Neural crest cell (in vitro differentiated cells): ENCODE measurements around the gene GMDS. TPM values are rescaled to one million over a fixed set of nuclear protein-coding genes. Genes with fewer than 3 reads are reported as not detected.

Source experiments
- DNase-seq: peaks from one replicate; pipeline ENCODE4 v3.0.0; 2021; ENCODE audit warnings: low read depth, mixed read lengths, low spot score
- H3K27ac Mint-ChIP-seq: one replicate; pipeline ENCODE4 v1.8.0; 2021; ENCODE audit warnings: mild to moderate bottlenecking, mixed read lengths; ENCODE audit not compliant: unreplicated experiment
- H3K27me3 Mint-ChIP-seq: 2 replicates; pipeline ENCODE4 v1.8.0; 2021; ENCODE audit warnings: low read depth, mild to moderate bottlenecking, mixed read lengths
- H3K36me3 Mint-ChIP-seq: 2 replicates; pipeline ENCODE4 v1.8.0; 2021; ENCODE audit warnings: low read depth, mild to moderate bottlenecking, mixed read lengths
- H3K4me1 Mint-ChIP-seq: 2 replicates; pipeline ENCODE4 v1.8.0; 2021; ENCODE audit warnings: mixed read lengths
- H3K4me3 Mint-ChIP-seq: one replicate; pipeline ENCODE4 v1.8.0; 2021; ENCODE audit warnings: mild to moderate bottlenecking, mixed read lengths
- H3K9me3 Mint-ChIP-seq: 2 replicates; pipeline ENCODE4 v1.8.0; 2021; ENCODE audit warnings: mixed read lengths
- total RNA-seq: library from RNA; stranded (reverse); gene quantifications from 2 replicates; pipeline ENCODE4 v1.2.1, GENCODE V29; 2021
- TF ChIP-seq, protein P1 (sequence below): fragments of 200-600 bp; sonication (generic); conservative IDR thresholded peaks from 2 replicates; pipeline ENCODE4 v1.5.0; 2021; ENCODE audit warnings: antibody characterized with exemption, mild to moderate bottlenecking

The GMDS gene
- total RNA-seq, 1 donor from 2014 or later = 16.1 TPM

DNA sequence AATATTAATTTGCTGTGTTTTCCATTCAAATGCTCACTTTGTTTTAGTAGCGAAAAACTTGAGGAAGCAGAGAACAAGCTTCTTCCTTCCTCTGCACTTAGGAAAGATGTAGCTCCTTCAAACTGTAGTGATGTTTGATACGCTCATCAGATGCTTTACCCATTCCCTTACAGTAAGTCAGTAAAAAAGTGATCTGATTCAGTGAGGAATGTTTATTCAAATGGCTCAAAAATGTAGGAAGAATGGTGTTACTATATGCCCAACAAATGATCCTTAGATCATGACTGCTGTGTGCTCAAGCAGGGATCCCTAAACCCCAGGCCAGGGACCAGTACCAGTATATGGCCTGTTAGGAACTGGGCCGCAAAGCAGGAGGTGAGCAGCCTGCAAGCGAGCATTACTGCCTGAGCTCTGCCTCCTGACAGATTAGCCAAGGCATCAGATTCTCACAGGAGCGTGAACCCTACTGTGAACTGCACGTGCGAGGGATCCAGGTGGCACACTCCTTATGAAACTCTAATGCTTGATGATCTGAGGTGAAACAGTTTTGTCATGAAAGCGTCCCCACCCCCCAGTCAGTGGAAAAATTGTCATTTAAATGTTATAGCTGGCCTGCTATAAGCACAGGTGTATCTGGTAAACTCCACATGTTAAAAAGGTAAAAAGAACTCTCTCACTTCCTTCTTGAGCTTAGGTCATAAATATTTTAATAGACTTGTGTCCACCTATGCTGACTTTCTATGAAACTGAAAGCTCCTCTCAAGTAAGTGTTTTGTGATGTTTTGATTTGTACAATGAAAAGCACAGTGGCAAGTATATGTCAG lies 448.5 kb downstream of the GMDS start:
- no peak for DNase-seq
- Mint-ChIP-seq H3K27ac (no peak overlapping the region), H3K27me3 (no peaks in the 10 kb centered on the region), H3K4me1 (no peaks in the 10 kb centered on the region), H3K36me3 (no peaks in the 10 kb centered on the region), H3K9me3 (peaks cover 3% of the 10 kb centered on the region), H3K4me3 (no peak overlapping the region)
- TF ChIP-seq, protein P1, sequence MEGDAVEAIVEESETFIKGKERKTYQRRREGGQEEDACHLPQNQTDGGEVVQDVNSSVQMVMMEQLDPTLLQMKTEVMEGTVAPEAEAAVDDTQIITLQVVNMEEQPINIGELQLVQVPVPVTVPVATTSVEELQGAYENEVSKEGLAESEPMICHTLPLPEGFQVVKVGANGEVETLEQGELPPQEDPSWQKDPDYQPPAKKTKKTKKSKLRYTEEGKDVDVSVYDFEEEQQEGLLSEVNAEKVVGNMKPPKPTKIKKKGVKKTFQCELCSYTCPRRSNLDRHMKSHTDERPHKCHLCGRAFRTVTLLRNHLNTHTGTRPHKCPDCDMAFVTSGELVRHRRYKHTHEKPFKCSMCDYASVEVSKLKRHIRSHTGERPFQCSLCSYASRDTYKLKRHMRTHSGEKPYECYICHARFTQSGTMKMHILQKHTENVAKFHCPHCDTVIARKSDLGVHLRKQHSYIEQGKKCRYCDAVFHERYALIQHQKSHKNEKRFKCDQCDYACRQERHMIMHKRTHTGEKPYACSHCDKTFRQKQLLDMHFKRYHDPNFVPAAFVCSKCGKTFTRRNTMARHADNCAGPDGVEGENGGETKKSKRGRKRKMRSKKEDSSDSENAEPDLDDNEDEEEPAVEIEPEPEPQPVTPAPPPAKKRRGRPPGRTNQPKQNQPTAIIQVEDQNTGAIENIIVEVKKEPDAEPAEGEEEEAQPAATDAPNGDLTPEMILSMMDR = no peak

DNA sequence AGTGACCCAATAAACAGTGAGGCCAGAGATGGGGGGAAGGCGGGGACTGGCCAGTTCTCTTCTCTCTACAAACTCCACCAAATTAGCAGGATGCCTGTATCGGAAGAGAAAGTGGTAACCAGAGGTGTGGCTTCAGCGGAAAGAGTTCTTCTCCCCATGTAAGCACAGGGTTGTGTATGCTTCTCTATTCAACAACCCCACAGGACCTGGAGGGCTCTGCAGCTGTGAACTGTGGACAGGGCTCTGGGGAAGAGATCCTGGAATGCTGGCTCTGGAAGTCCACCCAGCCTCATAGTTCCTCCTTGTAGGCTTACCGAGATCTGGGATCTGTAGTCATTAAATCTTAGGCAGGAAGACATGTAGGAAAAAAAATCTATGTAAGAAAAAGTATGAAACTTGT lies 449.5 kb downstream of the GMDS start:
- Mint-ChIP-seq H3K9me3 (peaks cover 3% of the 10 kb centered on the region), H3K36me3 (no peaks in the 10 kb centered on the region), H3K27me3 (no peaks in the 10 kb centered on the region), H3K4me3 (no peak overlapping the region), H3K4me1 (no peaks in the 10 kb centered on the region), H3K27ac (no peak overlapping the region)
- TF ChIP-seq, protein P1 = no peak
- DNase-seq = no peak

DNA sequence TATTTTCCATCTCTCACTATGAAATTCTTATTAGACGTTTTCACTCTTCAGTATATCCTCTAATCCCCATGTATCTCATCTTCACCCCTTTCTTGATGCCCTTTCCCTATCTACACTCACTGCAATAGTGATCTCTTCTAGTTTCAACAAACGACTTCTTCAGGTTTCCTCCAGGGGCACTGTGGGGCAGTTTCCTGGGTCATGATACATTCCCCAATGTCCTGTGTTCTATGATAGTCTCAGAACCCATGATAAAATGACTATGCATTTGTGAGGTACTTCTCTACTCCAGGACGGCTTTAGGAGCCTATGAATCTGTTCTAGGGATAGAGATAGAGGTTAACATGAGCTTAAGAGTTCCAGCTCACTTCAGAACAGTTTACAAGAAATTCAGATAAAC lies 452.4 kb downstream of the GMDS start:
- TF ChIP-seq, protein P1 = peak; percentile 61
- H3K27me3 Mint-ChIP-seq = no peaks in the 10 kb centered on the region
- H3K27ac Mint-ChIP-seq = no peak overlapping the region
- H3K4me1 Mint-ChIP-seq = no peaks in the 10 kb centered on the region
- H3K4me3 Mint-ChIP-seq = no peak overlapping the region
- H3K36me3 Mint-ChIP-seq = no peaks in the 10 kb centered on the region
- peaks cover 3% of the 10 kb centered on the region for H3K9me3 Mint-ChIP-seq
- peak; percentile 23 for DNase-seq

DNA sequence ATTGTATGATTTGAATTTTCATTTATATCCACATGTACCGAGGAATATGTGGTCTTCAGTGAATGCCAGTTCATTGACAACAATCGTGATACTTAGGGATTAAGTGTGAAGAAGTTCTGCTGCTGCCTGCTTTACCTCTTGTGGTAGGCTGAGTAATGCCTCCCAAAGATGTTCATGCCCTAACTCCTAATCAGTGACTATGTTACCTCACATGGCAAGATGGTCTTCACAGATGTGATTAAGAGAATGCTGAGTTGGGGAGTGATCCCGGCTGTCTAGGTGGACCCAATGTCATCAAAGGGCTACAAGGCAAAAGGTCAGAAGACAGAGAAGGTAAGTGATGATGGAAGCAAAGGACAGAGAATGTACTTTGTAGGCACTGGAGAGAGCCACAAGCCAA lies 454.7 kb downstream of the GMDS start:
- Mint-ChIP-seq H3K27ac (no peak overlapping the region), H3K4me3 (no peak overlapping the region), H3K4me1 (no peaks in the 10 kb centered on the region), H3K27me3 (no peaks in the 10 kb centered on the region), H3K9me3 (peaks cover 3% of the 10 kb centered on the region), H3K36me3 (no peaks in the 10 kb centered on the region)
- TF ChIP-seq, protein P1 = no peak
- DNase-seq = no peak

DNA sequence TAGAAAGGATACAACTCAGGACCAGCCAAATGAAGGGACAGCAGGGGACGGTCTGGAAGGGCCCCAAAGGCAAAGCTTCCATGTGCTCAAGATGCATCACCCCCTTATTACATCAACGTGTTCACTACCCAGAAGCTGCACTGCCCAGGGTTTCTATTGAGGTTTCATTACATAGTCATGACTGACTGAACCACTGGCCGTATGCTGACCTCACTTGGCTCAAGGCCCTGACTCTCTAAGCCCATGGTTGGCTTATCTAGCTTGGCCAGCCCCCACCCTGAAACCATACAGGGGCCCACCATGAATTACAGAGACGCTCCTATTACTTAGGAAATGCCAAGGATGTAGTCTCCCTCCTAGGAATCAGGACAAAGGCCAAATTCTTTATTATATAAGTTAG lies 456.3 kb downstream of the GMDS start:
- H3K27ac Mint-ChIP-seq = no peak overlapping the region
- no peaks in the 10 kb centered on the region for H3K4me1 Mint-ChIP-seq
- H3K9me3 Mint-ChIP-seq = peaks cover 3% of the 10 kb centered on the region
- H3K36me3 Mint-ChIP-seq = no peaks in the 10 kb centered on the region
- no peak for DNase-seq
- H3K4me3 Mint-ChIP-seq = no peak overlapping the region
- TF ChIP-seq, protein P1 = no peak
- H3K27me3 Mint-ChIP-seq = no peaks in the 10 kb centered on the region
